Right hindlimb (tissue), 1 donor: ENCODE measurements around the gene SAXO2.
"Not testable (repeated sequence)": the region's sequence is repeated elsewhere in the genome, so short reads cannot be mapped to it uniquely, and the experiment has no call there.

Experiments used
- DNase-seq: peaks from one replicate; pipeline ENCODE4 v3.0.0-alpha.2; 2018

The SAXO2 gene

DNA sequence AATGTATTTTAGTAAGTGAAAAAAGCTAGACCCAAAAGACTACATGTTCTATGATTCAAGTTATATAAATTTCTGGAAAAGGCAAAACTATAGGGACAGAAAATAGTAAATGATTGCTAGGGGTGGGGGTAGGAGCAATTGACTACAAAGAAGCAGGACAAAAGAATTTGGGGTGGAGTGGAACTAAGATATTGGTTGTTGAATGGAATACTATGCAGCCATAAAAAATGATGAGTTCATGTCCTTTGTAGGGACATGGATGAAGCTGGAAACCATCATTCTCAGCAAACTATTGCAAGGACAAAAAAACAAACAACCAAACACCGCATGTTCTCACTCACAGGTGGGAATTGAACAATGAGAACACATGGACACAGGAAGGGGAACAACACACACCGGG lies 25.6 kb downstream of the SAXO2 start:
- not testable (repeated sequence) for DNase-seq

DNA sequence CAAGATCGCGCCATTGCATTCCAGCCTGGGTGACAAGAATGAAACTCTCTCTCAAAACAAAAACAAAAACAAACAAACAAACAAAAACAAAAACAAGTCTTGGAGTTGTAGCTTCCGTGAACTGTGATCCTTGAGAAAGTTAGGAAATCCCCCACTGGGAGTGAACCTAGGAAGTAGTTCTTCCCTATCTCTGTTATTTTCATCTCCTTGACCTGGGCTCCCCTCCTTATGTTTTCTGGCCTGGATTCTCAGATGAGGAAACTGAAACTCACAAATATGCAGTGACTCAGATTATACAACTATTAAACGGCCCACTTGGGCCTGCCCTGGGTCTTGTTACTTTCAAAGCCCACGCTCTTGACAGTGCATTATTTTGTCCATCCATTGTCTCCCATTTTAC lies 29.7 kb downstream of the SAXO2 start:
- no peak for DNase-seq

DNA sequence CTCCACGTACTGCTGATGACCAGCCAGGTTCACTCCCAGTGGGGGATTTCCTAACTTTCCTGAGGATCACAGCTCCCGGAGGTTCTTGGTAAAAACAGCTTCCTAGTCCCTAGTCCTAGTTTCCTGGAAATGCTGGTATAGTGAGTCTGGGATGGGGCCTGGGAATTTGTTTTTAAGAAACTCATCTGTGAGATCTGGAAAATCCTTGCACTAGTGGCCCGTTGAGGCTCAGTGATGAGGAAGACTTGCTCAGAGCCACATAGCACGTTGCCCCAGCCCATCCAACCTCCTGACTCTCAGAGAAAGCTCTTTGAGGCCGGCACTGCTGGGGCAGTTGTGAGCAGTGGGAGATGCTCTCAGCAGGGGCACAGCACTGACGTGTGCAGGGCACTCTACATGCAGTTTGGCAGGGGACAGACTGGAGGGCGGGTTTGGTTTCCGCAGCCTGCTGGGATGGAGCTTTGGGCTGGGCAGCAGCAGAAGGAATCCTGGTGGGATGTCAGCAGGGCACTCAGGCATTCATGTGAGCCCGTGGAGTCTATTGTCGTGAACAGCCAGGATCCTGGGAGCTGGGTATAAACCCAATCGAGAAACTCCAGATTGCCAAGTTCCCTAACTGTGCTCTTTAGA lies 31.6 kb downstream of the SAXO2 start:
- no peak for DNase-seq

DNA sequence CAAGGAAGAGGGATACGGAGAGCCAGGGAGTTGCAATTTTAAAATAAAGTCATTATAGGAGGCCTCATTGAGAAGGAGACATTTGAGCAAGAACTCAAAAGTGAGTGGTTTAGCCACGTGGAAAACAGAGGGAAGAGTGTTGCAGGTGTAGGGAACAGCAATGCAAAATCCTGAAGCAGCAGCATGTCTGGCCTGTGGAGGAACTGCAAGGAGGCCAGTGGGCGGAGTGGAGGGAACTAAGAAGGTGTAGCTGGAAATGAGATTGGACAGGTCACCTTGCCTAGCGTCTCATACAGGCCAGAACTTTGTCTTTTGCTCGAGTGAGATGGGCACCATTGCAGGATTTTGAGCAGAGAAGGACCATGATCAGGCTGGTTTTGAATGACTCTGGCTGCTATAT lies 34.9 kb downstream of the SAXO2 start:
- no peak for DNase-seq

DNA sequence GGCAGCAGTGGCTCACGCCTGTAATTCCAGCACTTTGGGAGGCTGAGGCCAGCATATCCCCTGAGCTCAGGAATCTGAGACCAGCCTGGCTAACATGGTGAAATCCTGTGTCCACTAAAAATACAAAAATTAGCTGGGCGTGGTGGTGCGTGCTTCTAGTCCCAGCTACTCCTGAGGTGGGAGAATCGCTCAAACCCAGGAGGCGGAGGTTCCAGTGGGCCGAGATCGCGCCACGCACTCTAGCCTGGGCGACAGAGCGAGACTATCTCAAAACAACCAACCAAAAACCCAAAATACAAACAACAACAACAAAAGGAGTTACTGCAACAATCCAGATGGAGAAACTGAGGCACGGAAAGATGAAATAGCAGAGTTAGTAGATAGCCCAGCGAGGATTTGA lies 35.4 kb downstream of the SAXO2 start:
- no peak for DNase-seq

DNA sequence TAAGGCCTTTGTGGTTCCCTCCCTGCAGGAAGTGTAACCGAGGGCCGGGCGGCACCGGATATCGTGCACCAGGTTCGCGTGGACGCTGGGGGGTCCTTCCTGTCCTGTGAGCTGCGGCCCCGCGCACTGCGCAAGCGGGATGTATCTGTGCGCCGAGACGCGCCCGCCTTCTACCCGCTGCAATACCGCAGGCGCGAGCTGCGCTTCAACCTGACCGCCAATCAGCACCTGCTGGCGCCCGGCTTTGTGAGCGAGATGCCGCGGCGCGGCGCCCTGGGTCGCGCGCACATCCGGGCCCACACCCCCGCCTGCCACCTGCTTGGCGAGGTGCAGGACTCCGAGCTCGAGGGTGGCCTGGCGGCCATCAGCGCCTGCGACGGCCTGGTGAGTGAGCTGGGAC lies 35.9 kb downstream of the SAXO2 start:
- DNase-seq = no peak

DNA sequence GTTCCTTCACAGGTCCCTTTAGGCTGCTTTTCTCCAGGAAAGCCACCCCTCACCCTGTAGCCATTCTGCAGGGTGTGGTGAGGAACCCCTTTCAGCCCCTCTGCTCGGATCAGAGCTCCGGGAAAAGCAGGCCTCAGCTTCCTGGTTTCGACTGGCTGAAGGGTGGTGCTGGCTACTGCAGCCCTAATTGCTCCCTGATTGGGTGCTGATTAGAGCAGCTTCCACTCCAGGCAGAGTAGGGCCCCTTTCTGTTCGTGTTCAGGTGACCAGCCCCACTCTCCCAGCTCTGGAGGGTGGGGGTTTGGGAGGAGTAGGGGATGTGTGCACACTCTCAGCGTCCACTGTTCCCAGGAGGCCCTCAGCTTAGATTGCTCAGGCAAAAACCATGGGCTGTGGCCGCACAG lies 36.9 kb downstream of the SAXO2 start:
- DNase-seq = not testable (repeated sequence)

DNA sequence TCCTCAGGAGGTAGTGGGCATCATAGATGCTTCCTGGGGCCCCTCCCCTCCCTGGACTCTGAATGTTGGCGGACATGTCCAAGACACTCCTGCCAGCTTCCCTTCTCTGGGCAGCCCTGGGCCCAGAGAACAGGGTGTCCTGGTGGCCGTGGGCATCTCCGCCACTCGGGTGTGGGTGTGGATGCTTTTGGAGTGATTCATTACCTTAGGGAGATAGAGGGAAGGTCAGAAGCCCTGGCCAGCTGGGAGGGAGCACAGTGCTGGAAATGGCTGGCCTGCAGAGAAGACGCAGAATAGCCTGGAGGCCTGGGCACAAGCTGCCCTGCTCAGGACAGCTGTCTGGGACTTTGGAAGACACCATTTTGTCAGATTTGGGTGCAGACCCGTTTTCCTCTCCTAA lies 37.7 kb downstream of the SAXO2 start:
- DNase-seq = not testable (repeated sequence)

DNA sequence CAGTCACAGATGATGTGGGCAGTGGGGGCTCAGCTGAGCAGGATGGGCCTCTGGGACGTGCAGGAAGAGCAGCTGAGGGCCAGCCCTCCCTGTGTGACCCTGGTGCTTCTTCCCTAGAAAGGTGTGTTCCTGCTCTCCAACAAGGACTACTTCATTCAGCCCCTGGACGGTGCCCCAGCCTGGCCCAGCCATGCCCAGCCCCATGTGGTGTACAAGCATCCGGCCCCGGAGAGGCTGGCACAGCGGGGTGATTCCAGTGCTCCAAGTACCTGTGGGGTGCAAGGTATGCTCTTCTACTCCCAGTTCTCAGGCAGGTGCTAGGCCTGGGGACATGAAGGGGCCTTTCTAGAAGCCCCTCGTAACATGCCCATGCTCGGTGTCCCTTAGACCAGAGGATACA lies 38.3 kb downstream of the SAXO2 start:
- no peak for DNase-seq

DNA sequence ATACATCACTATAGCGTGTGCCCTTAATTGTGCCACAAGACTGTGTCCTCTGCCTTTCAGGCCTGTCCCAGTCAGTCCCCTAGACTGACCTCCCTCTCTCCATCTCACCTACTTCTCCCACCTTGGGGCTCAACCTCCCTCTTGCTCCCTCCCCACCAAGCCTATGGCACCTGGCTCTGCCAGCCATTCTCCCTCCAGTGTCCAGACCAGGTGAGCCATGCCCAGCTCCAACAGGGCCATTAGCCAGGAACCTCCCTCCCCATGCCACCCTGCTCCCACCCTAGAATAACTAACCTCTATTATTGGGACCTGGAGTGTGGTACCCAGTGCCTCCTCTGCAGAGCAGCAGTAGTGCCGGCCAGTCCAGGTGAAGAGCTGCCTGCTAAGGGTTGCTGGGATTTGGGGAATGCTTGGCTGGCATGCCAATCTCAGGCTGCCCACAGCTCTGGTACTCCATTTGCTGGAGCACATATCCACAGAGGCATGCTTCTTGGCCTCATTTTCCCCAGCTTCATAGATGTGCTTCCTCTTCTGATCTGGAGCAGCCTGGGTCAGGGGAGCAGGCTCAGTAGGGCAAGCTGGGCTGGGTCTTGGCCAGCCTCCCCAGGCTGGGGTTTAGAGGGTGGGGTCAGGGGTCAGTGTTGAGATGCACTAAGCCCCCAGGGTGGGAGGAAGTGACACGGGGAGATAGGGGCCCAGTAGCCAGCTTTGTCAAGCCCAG lies 38.8 kb downstream of the SAXO2 start:
- no peak for DNase-seq

DNA sequence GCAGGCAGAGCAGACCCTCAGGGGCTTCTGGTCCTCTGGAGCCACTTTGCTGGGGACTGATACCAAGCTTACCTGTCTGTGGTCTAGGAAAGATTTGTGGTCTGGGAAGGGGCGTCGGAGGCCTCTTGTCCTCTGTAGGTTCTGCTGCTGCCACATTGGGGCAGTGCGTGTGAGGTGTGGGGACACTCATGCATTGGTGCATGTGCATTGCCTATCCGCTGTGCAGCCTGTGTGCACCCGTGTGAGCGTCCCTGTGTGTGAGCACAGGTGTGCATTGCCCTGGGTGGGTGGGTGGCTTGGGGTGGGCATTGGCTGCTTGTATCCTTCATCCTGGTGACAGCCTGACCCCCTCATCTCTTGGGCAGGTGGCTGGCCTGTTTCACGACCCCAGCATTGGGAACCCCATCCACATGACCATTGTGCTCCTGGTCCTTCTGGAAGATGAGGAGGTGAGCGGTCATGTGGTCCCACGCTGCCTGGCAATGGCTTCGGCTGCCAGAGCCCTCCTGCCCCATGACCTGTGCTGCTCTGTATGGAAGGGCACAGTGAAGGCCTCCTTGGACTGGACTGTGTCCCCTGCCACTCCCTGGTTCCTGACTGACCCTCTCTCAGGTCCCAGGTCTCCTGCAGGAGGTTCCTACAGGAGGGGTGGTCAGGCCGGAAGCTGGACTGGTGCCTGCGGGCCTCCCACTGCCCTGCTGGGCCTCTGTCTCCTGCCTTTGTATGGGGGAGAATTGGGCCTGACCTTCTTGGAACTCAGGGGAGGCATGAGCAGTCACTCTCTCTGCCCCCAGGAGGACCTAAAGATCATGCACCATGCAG lies 41.5 kb downstream of the SAXO2 start:
- no peak for DNase-seq

DNA sequence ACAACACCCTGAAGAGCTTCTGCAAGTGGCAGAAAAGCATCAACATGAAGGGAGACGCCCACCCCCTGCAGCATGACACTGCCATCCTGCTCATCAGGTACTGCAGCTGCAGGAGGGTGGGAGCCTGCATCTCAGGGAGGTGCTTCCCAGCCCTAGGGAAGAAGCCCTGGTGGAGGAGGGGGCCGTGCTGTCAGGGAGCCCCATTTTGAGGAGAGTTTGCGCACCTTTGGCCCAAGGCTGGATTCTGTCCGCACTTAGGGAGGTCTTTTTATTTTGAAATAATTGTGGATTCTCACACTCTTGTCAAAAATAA lies 42.1 kb downstream of the SAXO2 start:
- no peak for DNase-seq

DNA sequence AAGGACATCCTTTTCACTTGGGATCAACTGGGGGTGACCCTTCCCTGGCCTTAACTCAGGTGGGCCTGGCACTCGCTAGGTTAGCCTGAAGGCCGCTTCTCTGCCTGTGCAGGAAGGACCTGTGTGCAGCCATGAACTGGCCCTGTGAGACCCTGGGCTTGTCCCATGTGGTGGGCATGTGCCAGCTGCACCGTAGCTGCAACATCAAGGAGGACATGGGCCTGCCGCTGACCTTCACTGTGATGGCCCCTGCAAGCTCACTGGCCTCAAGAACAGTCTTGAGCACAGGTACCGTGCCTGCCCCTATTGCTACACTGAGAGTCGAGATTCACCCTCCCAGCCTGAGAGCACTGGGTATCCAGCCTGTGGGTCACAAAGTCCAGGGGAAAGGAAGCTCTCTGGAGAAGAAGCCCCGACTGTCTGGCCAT lies 43.0 kb downstream of the SAXO2 start:
- no peak for DNase-seq

DNA sequence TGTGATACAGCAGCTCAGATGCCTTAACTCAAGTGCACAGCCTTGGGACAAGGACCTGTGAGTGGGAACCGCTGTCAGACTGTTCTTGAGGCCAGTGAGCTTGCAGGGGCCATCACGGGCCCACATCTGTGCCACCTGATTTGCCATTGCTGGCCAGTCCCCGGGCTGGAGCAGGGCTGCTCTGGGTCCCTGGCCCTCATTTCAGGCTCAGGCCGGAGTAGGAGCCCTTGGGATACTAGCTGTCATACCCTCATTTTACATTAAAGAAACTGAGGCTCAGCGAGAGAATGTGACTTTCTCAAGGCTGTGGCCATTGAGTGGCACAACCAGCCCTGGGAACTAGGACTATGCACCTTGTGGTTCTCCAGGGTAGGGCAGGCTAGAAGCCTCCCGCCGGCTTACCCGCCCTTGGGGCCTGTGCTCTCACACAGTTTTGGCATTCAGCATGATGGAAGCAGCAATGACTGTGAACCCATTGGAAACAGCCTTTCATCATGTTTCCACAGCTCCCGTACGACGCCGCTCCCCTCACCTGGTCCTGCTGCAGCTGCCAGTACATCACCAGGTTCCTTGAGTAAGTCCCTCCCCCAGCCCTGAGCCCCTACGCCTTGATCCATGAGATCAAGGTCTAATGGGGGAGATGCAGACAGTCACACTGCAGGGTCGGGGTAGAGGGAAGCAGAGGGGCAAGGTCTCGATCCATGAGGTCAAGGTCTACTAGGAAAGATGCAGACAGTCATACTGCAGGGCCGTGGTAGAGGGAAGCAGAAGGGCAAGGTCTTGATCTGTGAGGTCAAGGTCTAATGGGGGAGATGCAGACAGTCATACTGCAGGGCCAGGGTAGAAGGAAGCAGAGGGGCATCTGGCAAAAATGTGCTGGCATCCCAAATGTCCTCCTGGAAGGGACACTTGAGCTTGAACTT lies 44.4 kb downstream of the SAXO2 start:
- DNase-seq = no peak

DNA sequence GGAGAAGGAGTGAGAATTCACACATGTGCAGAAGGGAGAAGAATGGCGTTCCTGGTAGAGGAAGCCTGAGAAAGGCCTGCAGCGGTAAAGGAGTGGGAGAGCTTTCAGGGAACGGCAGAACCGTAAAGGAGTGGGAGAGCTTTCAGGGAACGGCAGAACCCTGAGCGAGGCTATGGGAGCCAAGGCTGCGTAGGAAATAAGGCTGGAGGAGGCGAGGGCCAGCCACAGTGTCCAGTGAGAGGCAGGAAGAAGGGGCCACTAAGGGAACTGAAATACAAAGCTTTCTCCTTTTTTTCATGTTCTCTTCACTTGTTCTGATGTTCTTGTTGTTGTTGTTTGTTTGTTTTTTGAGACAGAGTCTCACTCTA lies 45.1 kb downstream of the SAXO2 start:
- no peak for DNase-seq

DNA sequence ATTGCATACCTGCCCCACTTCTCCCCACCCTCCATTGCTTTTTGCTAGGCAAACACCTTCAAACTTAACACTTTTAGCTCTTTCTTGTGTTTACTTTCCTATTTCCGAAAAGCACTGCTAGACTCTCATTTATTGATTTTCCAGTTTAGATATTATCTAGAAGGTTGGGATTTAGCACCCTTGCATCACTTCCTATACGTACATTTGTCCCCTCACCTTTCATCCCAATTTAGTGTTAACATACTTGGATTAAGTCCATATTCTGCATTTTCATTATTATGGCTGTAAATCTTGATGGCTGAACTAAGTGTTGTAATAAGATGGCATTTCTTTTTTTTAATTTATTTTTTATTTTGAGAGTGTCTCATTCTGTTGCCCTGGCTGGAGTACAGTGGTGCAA lies 47.2 kb downstream of the SAXO2 start:
- no peak for DNase-seq

DNA sequence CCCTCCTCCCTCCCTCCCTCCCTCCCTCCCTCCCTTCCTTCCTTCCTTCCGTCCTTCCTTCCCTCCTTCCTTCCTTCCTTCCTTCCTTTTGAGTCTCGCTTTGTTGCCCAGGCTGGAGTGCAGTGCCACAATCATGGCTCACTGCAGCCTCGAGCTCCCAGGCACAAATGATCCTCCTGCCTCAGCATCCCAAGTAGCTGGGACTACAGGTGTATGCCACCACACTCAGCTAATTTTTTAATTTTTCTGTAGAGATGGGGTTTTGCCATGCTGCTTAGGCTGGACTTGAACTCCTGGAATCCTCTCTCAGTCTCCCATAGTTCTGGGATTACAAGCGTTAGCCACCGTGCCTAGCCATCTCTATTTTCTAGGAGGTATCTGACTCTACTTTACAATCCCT lies 48.7 kb downstream of the SAXO2 start:
- not testable (repeated sequence) for DNase-seq

DNA sequence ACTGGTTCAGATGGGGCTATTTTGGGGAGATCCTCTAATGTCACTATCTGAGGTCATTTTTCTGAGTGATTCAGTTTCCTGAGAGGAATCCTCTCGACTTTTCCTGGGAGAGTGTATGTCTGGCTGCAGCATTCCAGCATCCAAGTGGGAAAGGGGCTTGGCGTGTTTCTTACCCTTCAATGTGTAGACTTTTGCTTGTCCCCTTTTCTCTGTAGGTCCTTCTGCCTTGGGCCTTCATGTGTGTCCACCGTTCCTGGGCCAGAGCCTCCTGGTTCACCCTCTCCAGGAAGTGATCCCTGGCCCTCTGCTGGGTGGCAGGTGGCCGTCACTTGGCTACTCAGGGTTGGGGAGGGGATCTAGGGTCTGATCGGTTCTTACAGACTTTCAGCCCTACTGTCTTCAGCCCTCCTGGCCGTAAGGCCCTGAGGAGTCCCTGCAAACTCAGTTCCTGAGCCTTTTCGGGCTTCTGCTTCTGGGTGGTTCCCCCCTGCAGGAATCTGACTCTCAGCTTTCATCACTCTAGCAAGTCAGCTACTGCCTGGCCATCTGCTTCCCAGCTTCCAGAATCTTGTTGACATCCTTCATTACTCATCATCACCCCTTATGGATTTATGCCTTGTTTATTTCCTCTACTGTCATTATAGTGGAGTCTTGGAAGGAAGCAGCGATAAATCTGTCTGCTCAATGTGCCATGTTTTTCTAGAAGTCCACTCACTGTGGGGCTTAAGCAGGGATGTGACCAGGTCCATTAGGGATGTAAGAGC lies 50.1 kb downstream of the SAXO2 start:
- no peak for DNase-seq

DNA sequence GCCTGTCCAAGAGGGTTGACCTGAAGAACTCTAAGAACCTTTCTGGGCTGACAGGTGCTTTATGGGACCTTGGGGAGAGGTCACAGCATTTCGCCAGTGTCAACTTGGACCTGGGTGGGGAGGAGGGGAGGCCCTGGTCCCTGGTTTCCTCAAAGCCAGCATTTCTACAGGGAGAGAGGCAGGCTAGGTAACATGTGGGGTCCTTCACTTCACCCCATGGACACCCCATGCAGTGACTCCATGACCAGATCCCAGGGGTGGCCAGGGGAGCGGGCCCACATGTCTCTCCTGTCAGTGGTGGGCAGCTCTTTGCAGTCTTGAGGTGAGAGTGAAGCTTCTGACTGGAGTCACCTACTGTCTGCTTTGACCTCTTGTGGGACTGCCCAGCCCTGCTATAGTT lies 50.8 kb downstream of the SAXO2 start:
- no peak for DNase-seq

DNA sequence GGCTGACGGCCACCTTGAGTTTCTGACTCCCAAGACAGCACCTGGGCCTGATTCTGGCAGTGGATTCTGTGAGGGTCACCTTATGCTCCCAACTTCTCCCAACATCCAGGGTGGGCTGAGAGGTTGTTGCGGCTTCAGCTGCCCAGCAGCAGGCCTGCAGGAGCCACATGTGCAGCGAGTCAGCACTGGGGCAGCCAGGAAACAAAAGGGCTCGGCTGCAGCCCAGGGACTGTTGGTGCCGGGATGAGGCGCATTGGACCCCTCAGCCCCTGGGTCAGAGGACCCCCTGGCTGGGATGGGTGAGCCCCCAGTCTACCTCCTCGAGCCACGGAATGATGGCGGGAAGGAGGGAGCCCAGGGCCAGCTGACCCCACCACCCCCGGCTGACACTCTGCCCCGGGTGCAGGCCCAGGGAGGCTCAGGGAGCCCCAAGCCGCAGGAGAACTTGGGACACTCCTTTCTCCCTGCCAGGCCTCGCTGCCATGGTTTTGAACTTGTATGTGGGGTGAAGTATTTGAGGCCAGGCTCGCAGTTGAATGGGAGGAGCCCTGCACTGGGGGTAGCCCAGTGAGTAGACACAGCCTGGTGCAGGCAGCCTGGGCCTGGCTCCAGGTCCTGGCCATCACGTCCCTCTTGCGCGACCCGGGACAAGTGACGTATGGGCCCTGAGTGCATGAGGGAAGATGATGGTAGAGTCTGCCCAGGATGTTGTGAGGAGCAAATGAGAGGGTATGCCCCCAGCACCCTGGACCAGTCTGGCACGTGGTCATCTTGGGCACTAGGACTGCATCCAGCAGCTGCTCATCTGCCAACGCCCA lies 51.5 kb downstream of the SAXO2 start:
- not testable (repeated sequence) for DNase-seq

DNA sequence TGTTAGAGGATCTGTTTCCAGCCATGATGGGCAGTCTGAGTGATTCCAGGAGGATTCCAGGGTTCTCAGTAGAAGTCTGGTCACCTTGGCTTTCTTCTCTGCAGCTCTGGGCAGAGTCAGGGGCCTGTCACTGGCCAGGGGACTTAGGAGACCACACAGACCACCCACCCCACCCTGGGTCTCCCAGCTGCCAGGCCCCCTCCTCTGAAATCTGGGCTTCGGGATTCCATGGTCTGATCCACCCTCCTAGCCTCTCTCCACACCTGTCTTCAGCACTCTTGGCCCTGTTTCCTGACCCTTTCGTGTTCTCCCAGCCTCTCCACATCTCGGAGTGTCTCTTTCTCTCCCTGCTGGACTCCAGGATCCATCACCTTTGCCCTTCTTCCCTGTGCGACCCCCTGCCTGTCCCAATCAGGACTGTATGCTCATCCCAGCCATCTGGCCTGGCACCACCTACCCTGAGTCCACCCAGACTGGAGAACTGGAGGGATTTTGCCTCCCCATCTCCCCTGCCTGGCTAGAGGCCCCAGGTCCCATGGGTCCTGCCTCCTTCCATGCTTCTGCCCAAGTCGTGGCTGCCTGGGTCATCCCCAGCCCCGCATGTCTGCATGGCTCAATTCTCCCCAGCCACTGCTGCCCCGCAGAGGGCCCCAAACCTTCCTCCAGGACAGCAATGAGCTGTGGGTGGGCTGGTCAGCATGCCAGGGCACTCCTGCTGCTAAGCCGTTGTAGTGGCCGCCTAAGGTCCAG lies 52.3 kb downstream of the SAXO2 start:
- DNase-seq = no peak
